Gastrocnemius medialis (tissue), 4 donors: ENCODE results near the gene EPHB2. TPM values are rescaled to one million over a fixed set of nuclear protein-coding genes. Genes with fewer than 3 reads are reported as not detected.

Experiments used
- ATAC-seq, 2 donors: fragments of 150-250 bp; one replicate each; pipeline ENCODE4 v1.9.1; 2016
- DNase-seq, 2 donors: peaks; one replicate each; pipeline ENCODE4 v3.0.0-alpha.2; 2019
- H3K27ac ChIP-seq, 4 donors: fragments of 200-600 bp; sonication (generic); 1 replicate in 1 of 4; 2 replicates in 3 of 4; pipeline ENCODE4 v1.5.1; 2016 to 2018; ENCODE audit warnings: mild to moderate bottlenecking in 2 of 4, moderate library complexity in 1 of 4
- H3K27me3 ChIP-seq, 3 donors: fragments of 200-600 bp; sonication (generic) in 2 of 3; 1 replicate in 1 of 3; 2 replicates in 2 of 3; pipeline versions ENCODE4 v1.5.1 to v1.6.0; 2016 to 2019; ENCODE audit warnings: mild to moderate bottlenecking in 1 of 3, moderate library complexity in 1 of 3
- H3K36me3 ChIP-seq, 2 donors: fragments of 200-600 bp; sonication (generic) in 1 of 2; one replicate each; pipeline ENCODE4 v1.5.1; 2017 to 2018
- H3K4me1 ChIP-seq, 2 donors: fragments of 200-600 bp; sonication (generic) in 1 of 2; one replicate each; pipeline ENCODE4 v1.5.1; 2016 to 2017; ENCODE audit warnings: mild to moderate bottlenecking in 2 of 2
- H3K4me3 ChIP-seq, 4 donors: fragments of 200-600 bp; sonication (generic) in 3 of 4; 1 replicate in 1 of 4; 2 replicates in 3 of 4; pipeline ENCODE4 v1.5.1; 2016 to 2019; ENCODE audit warnings: mild to moderate bottlenecking in 2 of 4
- H3K9me3 ChIP-seq, 3 donors: fragments of 200-600 bp; sonication (generic) in 2 of 3; 1 replicate in 1 of 3; 2 replicates in 2 of 3; pipeline ENCODE4 v1.5.1; 2016 to 2019
- CTCF ChIP-seq, 5 experiments: fragments of 450-650 bp in 3 of 5; fragments of 200-600 bp in 2 of 5; sonication (generic) in 2 of 5; IDR thresholded peaks in 4 of 5; conservative IDR thresholded peaks in 1 of 5; 1 replicate in 4 of 5; 2 replicates in 1 of 5; pipeline ENCODE4 v1.5.1; 2016 to 2019; ENCODE audit warnings: antibody characterized with exemption in 5 of 5, mild to moderate bottlenecking in 3 of 5, moderate library complexity in 3 of 5
- POLR2A ChIP-seq, 2 donors: fragments of 450-650 bp; IDR thresholded peaks; one replicate each; pipeline ENCODE4 v1.6.1; 2017; ENCODE audit warnings: antibody characterized with exemption in 2 of 2, mild to moderate bottlenecking in 2 of 2, moderate library complexity in 2 of 2
- in situ Hi-C, 4 donors: fragments of 200-750 bp; cut with MboI; loops; one replicate each; pipeline versions ENCODE4 v1.15.0 to v1.8.0; 2017; ENCODE audit warnings: low sequenced_read_pairs in 4 of 4
- intact Hi-C: fragments of 100-400 bp; cut with DNase I; formaldehyde crosslinking; loops from one replicate; pipeline ENCODE4 v1.15.1; 2023; ENCODE audit warnings: low total_unique reads
- total RNA-seq, 4 donors: library from RNA; depleted of rRNA; stranded (reverse); fragments of >200 nt; gene quantifications; one replicate each; pipeline versions ENCODE4 v1.1.0 to v1.2.3, GENCODE V29; 2016

The EPHB2 gene
- total RNA-seq, 4 donors from 2014 or later: 0.07 to 0.58 (median 0.24) TPM; not detected in 1

GRCh38 chr1:22808186-22808675 is 97.6 kb downstream of the EPHB2 start:
- Histone ChIP-seq H3K4me1 (no peaks in the 10 kb centered on the region), H3K27me3 (no peaks in the 10 kb centered on the region), H3K27ac (no peak overlapping the region), H3K4me3 (no peak overlapping the region), H3K36me3 (no peaks in the 10 kb centered on the region), H3K9me3 (no peaks in the 10 kb centered on the region)
- intact Hi-C loops: no loop called here
- peak; percentile 32 to 41 for ATAC-seq
- in situ Hi-C loops: no loop called here
- TF ChIP-seq CTCF (IDR thresholded peaks at IDR 0.05 in 4 of 5, conservative IDR thresholded peaks at IDR 0.05 in 1 of 5): no peak
- TF ChIP-seq POLR2A (IDR thresholded peaks at IDR 0.05): no peak
- no peak for DNase-seq

GRCh38 chr1:22808676-22809483 is 98.2 kb downstream of the EPHB2 start:
- H3K27me3 ChIP-seq: no peaks in the 10 kb centered on the region
- H3K4me3 ChIP-seq: no peak overlapping the region
- DNase-seq (no peak), ATAC-seq (peak in 1 of 2 donors; percentile 56)
- intact Hi-C loops (no loop called here), in situ Hi-C loops (no loop called here)
- no peaks in the 10 kb centered on the region for H3K4me1 ChIP-seq
- TF ChIP-seq CTCF (IDR thresholded peaks at IDR 0.05 in 4 of 5, conservative IDR thresholded peaks at IDR 0.05 in 1 of 5) (no peak), POLR2A (IDR thresholded peaks at IDR 0.05) (no peak)
- H3K9me3 ChIP-seq: no peaks in the 10 kb centered on the region
- peak overlapping the region in 1 of 4 donors; percentile 20 for H3K27ac ChIP-seq
- H3K36me3 ChIP-seq: no peaks in the 10 kb centered on the region

GRCh38 chr1:22809783-22810182 is 99.1 kb downstream of the EPHB2 start:
- in situ Hi-C loops: no loop called here
- Histone ChIP-seq H3K4me1 (no peaks in the 10 kb centered on the region), H3K27ac (no peak overlapping the region), H3K27me3 (no peaks in the 10 kb centered on the region), H3K36me3 (no peaks in the 10 kb centered on the region), H3K9me3 (no peaks in the 10 kb centered on the region), H3K4me3 (no peak overlapping the region)
- intact Hi-C loops: no loop called here
- no peak for TF ChIP-seq POLR2A (IDR thresholded peaks at IDR 0.05)
- TF ChIP-seq CTCF (IDR thresholded peaks at IDR 0.05 in 4 of 5, conservative IDR thresholded peaks at IDR 0.05 in 1 of 5): no peak
- no peak for ATAC-seq
- DNase-seq: no peak

GRCh38 chr1:22810378-22810777 is 99.7 kb downstream of the EPHB2 start:
- ATAC-seq (no peak), DNase-seq (no peak)
- intact Hi-C loops (no loop called here), in situ Hi-C loops (no loop called here)
- Histone ChIP-seq H3K4me3 (no peak overlapping the region), H3K36me3 (no peaks in the 10 kb centered on the region), H3K27me3 (no peaks in the 10 kb centered on the region), H3K4me1 (no peaks in the 10 kb centered on the region), H3K27ac (no peak overlapping the region), H3K9me3 (no peaks in the 10 kb centered on the region)
- TF ChIP-seq POLR2A (IDR thresholded peaks at IDR 0.05) (no peak), CTCF (IDR thresholded peaks at IDR 0.05 in 4 of 5, conservative IDR thresholded peaks at IDR 0.05 in 1 of 5) (no peak)
